ENCODE measurements around the gene EFNB3. TPM values are rescaled to one million over a fixed set of nuclear protein-coding genes. Genes with fewer than 3 reads are reported as not detected.

Gene EFNB3
- total RNA-seq, 1 experiment from 2014 or later = not detected

DNA sequence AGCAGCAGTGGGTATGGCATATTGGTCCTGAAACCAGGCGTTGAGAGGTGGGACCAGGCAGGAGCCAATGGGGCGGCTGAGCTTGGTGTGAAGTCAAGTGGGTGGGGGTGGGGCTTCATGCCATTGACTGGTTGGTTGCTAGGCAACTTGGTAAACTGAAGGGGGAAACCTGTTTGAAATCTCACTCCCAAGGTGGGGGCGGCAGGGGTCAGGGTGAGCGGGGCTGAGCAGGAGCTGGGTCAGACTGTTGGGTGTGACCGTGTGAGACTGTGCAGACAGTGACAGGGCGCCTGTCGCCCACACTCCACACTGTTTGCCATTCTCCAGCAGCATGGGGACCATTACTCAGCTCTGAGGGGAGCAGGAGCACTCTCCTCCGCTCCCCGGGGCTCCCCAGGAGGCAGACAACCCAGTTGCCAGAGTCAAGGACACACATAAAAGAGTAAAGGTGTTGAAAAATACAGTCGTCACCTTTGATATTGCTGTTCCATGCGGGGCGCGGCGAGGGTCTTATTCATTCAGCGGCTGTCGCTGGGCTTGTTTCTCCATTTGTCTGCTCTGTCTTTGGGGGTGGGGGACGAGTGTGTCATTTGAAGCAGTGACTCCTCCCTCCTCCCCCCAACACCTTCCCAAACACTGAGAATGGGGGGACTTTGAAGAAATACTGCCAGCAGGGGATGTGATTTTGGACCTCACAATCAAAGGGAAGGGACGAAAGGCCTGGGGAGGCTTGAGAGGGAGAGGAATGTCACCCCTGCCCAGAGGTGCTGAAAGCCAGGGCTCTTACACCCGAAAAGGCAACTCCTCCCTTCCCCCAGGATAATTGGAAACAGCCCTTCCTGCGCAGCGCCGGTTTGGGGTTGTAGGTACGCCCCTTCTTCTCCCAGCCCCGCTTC, 1.2 kb upstream of the EFNB3 start:
- no peaks in the 10 kb centered on the region for H3K9me3 ChIP-seq (ENCODE audit: low read length)
- DNase-seq = peak; percentile 81
- H3K27ac ChIP-seq (ENCODE audit: low read length) = no peak overlapping the region
- no peaks in the 10 kb centered on the region for H3K9me2 ChIP-seq (replicated peaks; ENCODE audit: insufficient read depth, low read length)
- H2AFZ ChIP-seq (ENCODE audit: low read length) = no peak overlapping the region
- H3K4me1 ChIP-seq (ENCODE audit: low read length) = peaks cover under 1% of the 10 kb centered on the region; the same call in 1 of the 2 replicates
- no peaks in the 10 kb centered on the region for H3K36me3 ChIP-seq (ENCODE audit: insufficient read depth, low read length)
- no peak overlapping the region for H3K4me2 ChIP-seq (ENCODE audit: low read depth, low read length, poor library complexity, severe bottlenecking)
- no peak overlapping the region for H3K4me3 ChIP-seq (ENCODE audit: low read length)
- H3K9ac ChIP-seq (ENCODE audit: low read length) = no peak overlapping the region
- no peaks in the 10 kb centered on the region for H4K20me1 ChIP-seq (ENCODE audit: insufficient read depth, low read depth, low read length)
- H3K79me2 ChIP-seq (ENCODE audit: low read length) = no peaks in the 10 kb centered on the region
- no peaks in the 10 kb centered on the region for H3K27me3 ChIP-seq (ENCODE audit: low read length)

DNA sequence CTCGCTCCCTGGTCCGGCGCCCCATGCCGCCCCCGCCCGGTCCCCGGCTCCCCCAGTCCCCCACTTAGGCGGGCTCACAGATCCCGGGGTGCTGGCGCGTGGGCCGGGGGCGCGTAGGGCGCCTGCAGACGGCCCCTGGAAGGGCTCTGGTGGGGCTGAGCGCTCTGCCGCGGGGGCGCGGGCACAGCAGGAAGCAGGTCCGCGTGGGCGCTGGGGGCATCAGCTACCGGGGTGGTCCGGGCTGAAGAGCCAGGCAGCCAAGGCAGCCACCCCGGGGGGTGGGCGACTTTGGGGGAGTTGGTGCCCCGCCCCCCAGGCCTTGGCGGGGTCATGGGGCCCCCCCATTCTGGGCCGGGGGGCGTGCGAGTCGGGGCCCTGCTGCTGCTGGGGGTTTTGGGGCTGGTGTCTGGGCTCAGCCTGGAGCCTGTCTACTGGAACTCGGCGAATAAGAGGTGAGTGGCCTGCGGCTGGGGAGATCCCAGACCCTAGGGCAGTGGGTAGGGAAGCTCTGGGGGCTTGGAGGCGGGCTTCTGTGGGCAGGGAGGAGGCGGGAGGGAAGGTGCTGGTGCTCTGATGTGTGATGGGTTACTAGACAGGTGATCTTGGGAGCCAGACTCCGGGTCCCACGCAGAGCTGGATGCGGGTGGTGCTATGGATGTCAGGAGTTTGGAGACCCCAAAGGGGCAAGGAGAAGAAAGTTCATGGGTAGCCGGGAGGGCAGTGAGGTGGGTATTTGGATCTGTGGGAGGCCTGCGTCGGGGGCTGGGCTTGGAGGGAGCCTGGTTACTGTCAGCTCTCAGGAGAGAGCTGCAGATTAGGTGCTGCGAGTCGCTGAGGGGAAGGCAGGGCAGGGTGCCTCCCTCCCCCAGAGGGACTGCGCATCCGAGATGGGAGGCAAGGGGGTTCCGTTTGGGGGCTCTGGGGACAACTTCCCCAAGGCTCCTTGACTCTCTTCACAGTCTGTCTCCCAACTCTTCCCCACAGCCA, 560 bp downstream of the EFNB3 start:
- Histone ChIP-seq H3K9me2 (replicated peaks; ENCODE audit: insufficient read depth, low read length) (no peaks in the 10 kb centered on the region), H3K9me3 (ENCODE audit: low read length) (no peaks in the 10 kb centered on the region), H3K4me3 (ENCODE audit: low read length) (no peak overlapping the region), H3K27ac (ENCODE audit: low read length) (no peak overlapping the region), H3K4me2 (ENCODE audit: low read depth, low read length, poor library complexity, severe bottlenecking) (no peak overlapping the region), H3K4me1 (ENCODE audit: low read length) (peaks cover 10% of the 10 kb centered on the region), H3K79me2 (ENCODE audit: low read length) (no peaks in the 10 kb centered on the region), H2AFZ (ENCODE audit: low read length) (no peak overlapping the region), H4K20me1 (ENCODE audit: insufficient read depth, low read depth, low read length) (no peaks in the 10 kb centered on the region), H3K36me3 (ENCODE audit: insufficient read depth, low read length) (no peaks in the 10 kb centered on the region), H3K9ac (ENCODE audit: low read length) (no peak overlapping the region), H3K27me3 (ENCODE audit: low read length) (no peaks in the 10 kb centered on the region)
- DNase-seq = no peak

DNA sequence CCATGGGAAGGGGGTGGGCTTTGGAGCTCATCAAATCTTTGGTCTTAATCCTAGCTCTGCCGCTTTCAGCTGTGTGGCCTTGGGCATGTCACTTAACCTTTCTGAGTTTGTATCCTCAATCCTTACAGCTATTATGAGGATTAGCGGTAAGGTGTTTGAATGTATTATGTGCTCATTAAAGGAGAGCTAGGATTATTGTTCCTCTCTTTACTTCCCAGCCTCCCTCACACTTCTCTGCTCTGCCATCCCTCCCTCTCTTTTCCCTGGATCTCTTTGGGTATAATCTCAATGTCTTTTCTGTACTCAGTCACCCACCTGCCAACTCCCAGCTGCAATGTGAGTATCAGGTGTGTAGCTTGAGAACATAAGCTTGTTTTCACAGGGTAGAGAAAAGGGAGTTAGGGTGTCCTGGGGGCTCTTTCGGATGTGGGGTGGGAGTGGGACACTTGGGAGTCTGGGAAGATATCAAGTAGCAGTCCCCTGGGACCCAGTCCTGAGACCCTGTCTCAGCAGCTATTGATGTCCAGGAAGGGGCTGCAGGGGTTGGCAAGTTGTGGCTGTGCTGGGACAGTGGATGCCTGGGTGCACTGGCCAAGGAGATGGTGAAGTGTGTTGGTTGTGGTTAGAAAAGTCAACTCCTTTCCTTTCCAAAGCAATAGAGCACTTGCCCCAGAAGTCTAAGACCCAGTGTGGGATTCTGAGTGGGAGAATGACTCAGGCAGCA, 1.8 kb downstream of the EFNB3 start:
- Histone ChIP-seq H3K4me1 (ENCODE audit: low read length) (peaks cover 10% of the 10 kb centered on the region), H3K27ac (ENCODE audit: low read length) (no peak overlapping the region), H3K36me3 (ENCODE audit: insufficient read depth, low read length) (no peaks in the 10 kb centered on the region), H3K4me2 (ENCODE audit: low read depth, low read length, poor library complexity, severe bottlenecking) (no peak overlapping the region), H3K9me2 (replicated peaks; ENCODE audit: insufficient read depth, low read length) (no peaks in the 10 kb centered on the region), H2AFZ (ENCODE audit: low read length) (no peak overlapping the region), H3K9me3 (ENCODE audit: low read length) (no peaks in the 10 kb centered on the region), H3K27me3 (ENCODE audit: low read length) (no peaks in the 10 kb centered on the region), H4K20me1 (ENCODE audit: insufficient read depth, low read depth, low read length) (no peaks in the 10 kb centered on the region), H3K79me2 (ENCODE audit: low read length) (no peaks in the 10 kb centered on the region), H3K4me3 (ENCODE audit: low read length) (no peak overlapping the region), H3K9ac (ENCODE audit: low read length) (no peak overlapping the region)
- DNase-seq = no peak

DNA sequence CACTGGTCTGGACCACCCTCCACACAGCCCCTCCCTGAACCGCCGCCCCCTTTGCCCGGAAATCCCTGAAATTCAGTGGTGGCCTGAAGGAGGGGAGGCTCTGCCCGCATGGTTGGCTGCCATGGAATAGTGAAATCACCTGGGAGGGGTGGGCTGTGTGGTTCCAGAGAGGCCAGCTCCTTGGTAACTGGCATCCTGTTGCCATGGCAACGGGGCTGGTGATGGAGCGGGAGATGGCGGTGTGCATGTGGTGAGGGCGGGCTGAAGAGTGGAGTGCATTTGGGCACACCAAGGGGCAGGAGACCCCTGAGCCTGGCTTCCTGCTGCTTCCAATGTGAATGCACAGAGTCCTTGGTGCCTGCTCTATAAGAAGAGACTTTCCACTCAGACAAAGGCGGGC, 2.4 kb downstream of the EFNB3 start:
- H3K27me3 ChIP-seq (ENCODE audit: low read length) = no peaks in the 10 kb centered on the region
- H3K9me2 ChIP-seq (replicated peaks; ENCODE audit: insufficient read depth, low read length) = no peaks in the 10 kb centered on the region
- H3K9ac ChIP-seq (ENCODE audit: low read length) = no peak overlapping the region
- H3K4me3 ChIP-seq (ENCODE audit: low read length) = no peak overlapping the region
- H3K9me3 ChIP-seq (ENCODE audit: low read length) = no peaks in the 10 kb centered on the region
- no peak overlapping the region for H2AFZ ChIP-seq (ENCODE audit: low read length)
- H3K4me2 ChIP-seq (ENCODE audit: low read depth, low read length, poor library complexity, severe bottlenecking) = no peak overlapping the region
- H3K27ac ChIP-seq (ENCODE audit: low read length) = no peak overlapping the region
- no peaks in the 10 kb centered on the region for H4K20me1 ChIP-seq (ENCODE audit: insufficient read depth, low read depth, low read length)
- peak; percentile 58 for DNase-seq
- H3K79me2 ChIP-seq (ENCODE audit: low read length) = no peaks in the 10 kb centered on the region
- H3K4me1 ChIP-seq (ENCODE audit: low read length) = peaks cover 10% of the 10 kb centered on the region
- H3K36me3 ChIP-seq (ENCODE audit: insufficient read depth, low read length) = no peaks in the 10 kb centered on the region

DNA sequence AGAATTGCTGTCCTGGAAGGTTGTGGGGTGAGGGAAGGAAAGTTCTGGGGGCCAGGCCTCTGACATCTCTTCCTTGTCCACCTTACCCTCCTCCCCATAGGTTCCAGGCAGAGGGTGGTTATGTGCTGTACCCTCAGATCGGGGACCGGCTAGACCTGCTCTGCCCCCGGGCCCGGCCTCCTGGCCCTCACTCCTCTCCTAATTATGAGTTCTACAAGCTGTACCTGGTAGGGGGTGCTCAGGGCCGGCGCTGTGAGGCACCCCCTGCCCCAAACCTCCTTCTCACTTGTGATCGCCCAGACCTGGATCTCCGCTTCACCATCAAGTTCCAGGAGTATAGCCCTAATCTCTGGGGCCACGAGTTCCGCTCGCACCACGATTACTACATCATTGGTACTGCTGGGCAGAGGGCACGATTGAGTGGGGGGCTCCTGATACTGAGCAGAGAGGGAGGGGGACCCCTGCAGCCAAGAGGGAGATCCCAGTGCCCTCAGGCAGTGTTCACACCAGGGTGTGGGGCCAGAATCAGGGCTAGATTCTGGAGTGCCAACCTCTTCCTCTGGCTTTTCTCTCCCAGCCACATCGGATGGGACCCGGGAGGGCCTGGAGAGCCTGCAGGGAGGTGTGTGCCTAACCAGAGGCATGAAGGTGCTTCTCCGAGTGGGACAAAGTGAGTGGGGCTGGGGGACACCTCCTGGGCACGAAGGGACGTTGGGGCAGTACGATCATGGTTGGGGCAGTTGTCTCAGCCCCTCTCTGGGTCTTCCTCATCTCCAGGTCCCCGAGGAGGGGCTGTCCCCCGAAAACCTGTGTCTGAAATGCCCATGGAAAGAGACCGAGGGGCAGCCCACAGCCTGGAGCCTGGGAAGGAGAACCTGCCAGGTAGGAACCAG, 3.1 kb downstream of the EFNB3 start:
- H3K9ac ChIP-seq (ENCODE audit: low read length) = no peak overlapping the region
- H3K9me2 ChIP-seq (replicated peaks; ENCODE audit: insufficient read depth, low read length) = no peaks in the 10 kb centered on the region
- H2AFZ ChIP-seq (ENCODE audit: low read length) = no peak overlapping the region
- H3K9me3 ChIP-seq (ENCODE audit: low read length) = no peaks in the 10 kb centered on the region
- H3K4me2 ChIP-seq (ENCODE audit: low read depth, low read length, poor library complexity, severe bottlenecking) = no peak overlapping the region
- no peak overlapping the region for H3K4me3 ChIP-seq (ENCODE audit: low read length)
- no peak overlapping the region for H3K27ac ChIP-seq (ENCODE audit: low read length)
- DNase-seq = no peak
- H4K20me1 ChIP-seq (ENCODE audit: insufficient read depth, low read depth, low read length) = no peaks in the 10 kb centered on the region
- H3K4me1 ChIP-seq (ENCODE audit: low read length) = peaks cover 10% of the 10 kb centered on the region
- H3K79me2 ChIP-seq (ENCODE audit: low read length) = no peaks in the 10 kb centered on the region
- H3K36me3 ChIP-seq (ENCODE audit: insufficient read depth, low read length) = no peaks in the 10 kb centered on the region
- H3K27me3 ChIP-seq (ENCODE audit: low read length) = no peaks in the 10 kb centered on the region

DNA sequence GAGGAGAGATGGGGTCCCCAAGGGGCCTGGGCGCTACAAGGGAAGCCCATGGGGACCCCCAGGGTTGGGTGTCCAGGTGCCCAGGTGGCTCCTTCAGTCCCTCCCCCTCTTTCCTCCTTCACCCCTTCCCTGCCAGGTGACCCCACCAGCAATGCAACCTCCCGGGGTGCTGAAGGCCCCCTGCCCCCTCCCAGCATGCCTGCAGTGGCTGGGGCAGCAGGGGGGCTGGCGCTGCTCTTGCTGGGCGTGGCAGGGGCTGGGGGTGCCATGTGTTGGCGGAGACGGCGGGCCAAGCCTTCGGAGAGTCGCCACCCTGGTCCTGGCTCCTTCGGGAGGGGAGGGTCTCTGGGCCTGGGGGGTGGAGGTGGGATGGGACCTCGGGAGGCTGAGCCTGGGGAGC, 4.0 kb downstream of the EFNB3 start:
- Histone ChIP-seq H4K20me1 (ENCODE audit: insufficient read depth, low read depth, low read length) (no peaks in the 10 kb centered on the region), H3K27me3 (ENCODE audit: low read length) (no peaks in the 10 kb centered on the region), H3K4me3 (ENCODE audit: low read length) (no peak overlapping the region), H3K4me1 (ENCODE audit: low read length) (peaks cover 10% of the 10 kb centered on the region), H3K79me2 (ENCODE audit: low read length) (no peaks in the 10 kb centered on the region), H2AFZ (ENCODE audit: low read length) (no peak overlapping the region), H3K9me3 (ENCODE audit: low read length) (no peaks in the 10 kb centered on the region), H3K36me3 (ENCODE audit: insufficient read depth, low read length) (no peaks in the 10 kb centered on the region), H3K27ac (ENCODE audit: low read length) (no peak overlapping the region), H3K9me2 (replicated peaks; ENCODE audit: insufficient read depth, low read length) (no peaks in the 10 kb centered on the region), H3K4me2 (ENCODE audit: low read depth, low read length, poor library complexity, severe bottlenecking) (no peak overlapping the region), H3K9ac (ENCODE audit: low read length) (no peak overlapping the region)
- no peak for DNase-seq

DNA sequence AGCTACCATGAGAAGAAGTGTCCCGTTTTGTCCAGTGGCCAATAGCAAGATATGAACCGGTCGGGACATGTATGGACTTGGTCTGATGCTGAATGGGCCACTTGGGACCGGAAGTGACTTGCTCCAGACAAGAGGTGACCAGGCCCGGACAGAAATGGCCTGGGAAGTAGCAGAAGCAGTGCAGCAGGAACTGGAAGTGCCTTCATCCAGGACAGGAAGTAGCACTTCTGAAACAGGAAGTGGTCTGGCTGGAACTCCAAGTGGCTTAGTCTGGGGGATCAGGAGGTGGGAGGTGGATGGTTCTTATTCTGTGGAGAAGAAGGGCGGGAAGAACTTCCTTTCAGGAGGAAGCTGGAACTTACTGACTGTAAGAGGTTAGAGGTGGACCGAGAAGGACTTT, 5.3 kb downstream of the EFNB3 start:
- no peaks in the 10 kb centered on the region for H3K36me3 ChIP-seq (ENCODE audit: insufficient read depth, low read length)
- no peaks in the 10 kb centered on the region for H3K79me2 ChIP-seq (ENCODE audit: low read length)
- H3K9ac ChIP-seq (ENCODE audit: low read length) = no peak overlapping the region
- H4K20me1 ChIP-seq (ENCODE audit: insufficient read depth, low read depth, low read length) = no peaks in the 10 kb centered on the region
- H3K9me2 ChIP-seq (replicated peaks; ENCODE audit: insufficient read depth, low read length) = no peaks in the 10 kb centered on the region
- no peaks in the 10 kb centered on the region for H3K9me3 ChIP-seq (ENCODE audit: low read length)
- no peaks in the 10 kb centered on the region for H3K27me3 ChIP-seq (ENCODE audit: low read length)
- no peak overlapping the region for H3K27ac ChIP-seq (ENCODE audit: low read length)
- peaks cover 10% of the 10 kb centered on the region for H3K4me1 ChIP-seq (ENCODE audit: low read length)
- no peak overlapping the region for H3K4me2 ChIP-seq (ENCODE audit: low read depth, low read length, poor library complexity, severe bottlenecking)
- H2AFZ ChIP-seq (ENCODE audit: low read length) = peak overlapping the region; percentile 81
- H3K4me3 ChIP-seq (ENCODE audit: low read length) = no peak overlapping the region
- peak; percentile 56 for DNase-seq

All from Karpas-422 (cell line).